Kidney tubule cell (primary cell): ENCODE measurements around the gene PLCL2.

Experiments
- DNase-seq: peaks from one replicate; pipeline ENCODE4 v3.0.0-alpha.2; 2018; ENCODE audit warnings: low spot score

PLCL2 gene

GRCh38 chr3:17044855-17045254, 160.1 kb downstream of the PLCL2 start:
- no peak for DNase-seq

DNA sequence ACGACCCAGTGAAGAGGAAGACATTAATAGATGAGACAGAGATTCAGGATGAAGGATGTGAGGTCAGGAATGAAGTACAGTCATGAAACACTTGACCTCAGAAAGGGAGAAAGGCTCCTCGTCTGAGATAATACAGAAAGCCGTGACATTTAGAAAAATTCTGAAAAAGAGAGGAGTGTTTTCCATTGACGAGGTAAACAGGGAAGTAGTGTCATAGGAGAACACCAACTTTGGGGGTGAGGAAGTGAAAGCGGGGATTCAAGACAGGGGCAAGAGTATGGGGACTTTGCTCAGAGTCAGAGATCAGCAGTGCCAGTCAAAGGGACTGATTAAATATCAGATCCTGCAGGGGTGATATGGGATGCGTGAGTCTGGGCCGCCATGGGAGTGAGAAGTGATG, 160.9 kb downstream of the PLCL2 start:
- DNase-seq, result no peak

- DNase-seq, result no peak
Measured at GRCh38 chr3:17046623-17047022, 161.9 kb downstream of the PLCL2 start.

GRCh38 chr3:17047162-17047561, 162.4 kb downstream of the PLCL2 start:
- no peak for DNase-seq

GRCh38 chr3:17047894-17048293, 163.1 kb downstream of the PLCL2 start:
- no peak for DNase-seq

DNA sequence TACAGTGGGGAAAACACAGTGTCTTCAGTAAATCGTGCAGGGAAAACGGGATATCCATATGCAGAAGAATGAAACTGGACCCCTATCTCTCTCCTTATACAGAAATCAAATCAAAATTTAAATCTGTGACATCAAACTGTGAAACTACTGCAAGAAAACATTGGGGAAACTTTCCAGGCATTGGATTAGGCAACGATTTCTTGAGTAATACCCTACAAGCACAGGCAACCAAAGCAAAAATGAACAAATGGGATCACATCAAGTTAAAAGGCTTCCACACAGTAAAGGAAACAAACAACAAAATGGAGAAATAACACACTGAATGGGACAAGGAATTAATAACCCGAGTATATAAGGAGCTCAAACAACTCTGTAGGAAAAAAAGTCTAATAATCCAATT, 165.3 kb downstream of the PLCL2 start:
- no peak for DNase-seq

DNA sequence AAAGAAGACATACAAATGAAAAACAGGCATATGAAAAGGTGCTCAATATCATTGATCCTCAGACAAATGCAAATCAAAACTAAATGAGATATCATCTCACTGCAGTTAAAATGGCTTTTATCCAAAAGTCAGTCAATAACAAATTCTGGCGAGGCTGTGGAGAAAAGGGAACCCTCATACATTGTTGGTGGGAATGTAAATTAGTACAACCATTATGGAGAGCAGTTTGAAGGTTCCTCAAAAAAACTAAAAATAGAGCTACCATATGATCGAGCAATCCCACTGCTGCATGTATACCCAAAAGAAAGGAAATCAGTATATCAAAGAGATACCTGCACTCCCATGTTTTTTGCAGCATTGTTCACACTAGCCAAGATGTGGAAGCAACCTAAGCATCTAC, 165.8 kb downstream of the PLCL2 start:
- no peak for DNase-seq

DNA sequence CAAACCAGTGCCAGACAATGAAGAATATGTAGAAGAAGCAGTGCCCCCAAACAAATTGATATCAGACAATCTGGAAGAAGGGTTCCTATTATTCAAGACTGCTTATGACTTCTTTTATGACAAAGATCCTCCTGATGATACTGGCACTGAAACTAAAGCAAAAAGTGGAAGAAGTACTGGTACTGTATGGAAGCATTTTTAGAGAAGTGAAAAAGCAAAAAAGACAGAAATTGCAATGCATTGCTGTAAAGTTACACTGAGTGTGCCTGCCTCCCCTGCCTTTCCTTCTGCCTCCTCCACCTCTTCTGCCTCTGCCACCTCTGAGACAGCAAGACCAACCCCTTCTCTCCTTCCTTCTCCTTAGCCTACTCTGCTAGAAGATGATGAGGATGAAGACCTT, 167.6 kb downstream of the PLCL2 start:
- no peak for DNase-seq

DNA sequence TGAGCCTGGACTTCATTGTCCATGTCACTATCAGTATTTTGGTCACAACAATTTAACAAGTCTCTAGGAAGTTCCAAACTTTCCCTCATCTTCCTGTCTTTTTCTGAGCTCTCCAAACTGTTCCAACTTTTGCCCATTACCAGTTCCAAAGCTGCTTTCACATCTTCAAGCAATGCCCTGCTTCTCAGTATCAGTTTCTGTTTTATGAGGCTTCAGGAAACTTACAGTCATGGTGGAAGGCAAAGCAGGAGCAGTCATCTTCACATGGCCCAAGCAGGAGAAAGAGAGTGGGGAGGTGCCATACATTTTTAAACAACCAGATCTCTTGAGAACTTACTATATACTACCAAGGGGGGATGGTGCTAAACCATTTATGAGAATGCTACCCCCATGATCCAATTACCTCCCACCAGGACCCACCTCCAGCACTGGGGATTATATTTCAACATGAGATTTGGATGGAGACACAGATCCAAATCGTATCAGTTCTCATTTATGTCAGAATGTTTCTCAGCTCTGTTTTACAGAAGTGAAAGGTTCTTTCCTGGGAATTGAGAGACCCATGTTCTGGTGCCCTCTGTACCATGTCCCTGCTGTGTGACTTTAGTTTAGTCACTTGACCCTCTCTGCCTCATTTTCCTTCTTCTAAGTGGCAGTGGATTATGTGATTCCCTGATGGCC, 169.7 kb downstream of the PLCL2 start:
- no peak for DNase-seq

DNA sequence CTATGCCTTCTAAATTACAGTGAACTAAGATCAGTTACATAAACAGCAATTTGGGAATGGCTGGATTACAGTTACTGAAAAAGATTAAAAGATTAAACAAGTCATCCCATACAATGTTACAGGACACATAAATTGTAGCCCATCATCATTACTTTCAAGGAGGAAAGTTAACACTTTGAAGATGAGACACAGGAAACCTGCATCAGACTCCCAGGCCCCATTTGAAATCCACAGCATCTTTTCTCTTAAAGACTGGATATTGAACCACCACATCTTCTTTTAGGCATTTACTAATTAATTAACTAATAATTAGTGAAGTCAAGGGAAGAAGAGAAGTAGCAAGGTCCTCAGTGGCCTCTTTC, 170.2 kb downstream of the PLCL2 start:
- no peak for DNase-seq

- DNase-seq, result no peak
Measured at GRCh38 chr3:17055374-17056276, 170.9 kb downstream of the PLCL2 start.

GRCh38 chr3:17057321-17057720, 172.6 kb downstream of the PLCL2 start:
- peak; percentile 3 for DNase-seq

GRCh38 chr3:17059989-17060550, 175.3 kb downstream of the PLCL2 start:
- DNase-seq, result no peak

GRCh38 chr3:17061005-17061404, 176.2 kb downstream of the PLCL2 start:
- DNase-seq, result no peak

- no peak for DNase-seq
Measured at GRCh38 chr3:17062736-17063135, 178.0 kb downstream of the PLCL2 start.

GRCh38 chr3:17063596-17063995, 178.8 kb downstream of the PLCL2 start:
- no peak for DNase-seq

DNA sequence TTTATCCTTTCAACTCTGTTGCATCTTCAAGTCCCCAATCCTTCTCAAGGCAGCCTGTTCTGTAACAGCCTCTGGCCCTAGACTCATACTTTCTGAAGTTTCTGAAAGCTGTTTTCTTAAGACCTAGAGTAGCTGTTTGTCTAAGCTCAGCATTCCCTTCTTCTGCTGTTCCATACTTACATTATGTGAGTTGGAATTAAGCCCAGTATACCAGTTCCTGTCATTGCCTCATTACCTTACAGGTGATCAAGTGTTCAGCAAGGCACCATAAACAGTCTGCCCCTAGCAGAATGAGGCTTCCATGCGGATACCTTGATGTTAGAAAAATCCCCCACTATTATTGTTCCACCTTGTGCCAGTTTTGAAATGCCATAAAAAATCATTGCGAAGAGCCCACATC, 180.6 kb downstream of the PLCL2 start:
- no peak for DNase-seq

GRCh38 chr3:17065881-17066280, 181.1 kb downstream of the PLCL2 start:
- no peak for DNase-seq

DNA sequence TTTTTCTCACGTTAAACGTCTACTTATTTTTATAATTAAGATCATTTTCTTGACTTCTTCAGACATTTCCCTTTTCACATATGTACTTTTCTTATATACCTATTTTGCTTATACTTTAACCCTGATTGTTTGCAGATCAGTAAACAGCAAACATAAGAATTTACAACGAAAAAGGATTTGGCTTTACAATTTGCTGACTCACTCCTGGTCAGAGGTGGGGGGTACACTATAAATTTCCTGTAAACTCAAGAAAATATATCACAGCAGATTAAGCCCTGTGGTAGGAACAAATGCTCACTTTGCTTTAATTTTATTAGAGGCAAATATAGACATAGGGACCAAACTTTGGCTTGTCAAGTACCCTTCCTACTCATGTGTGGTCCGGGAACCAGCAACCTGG, 185.0 kb downstream of the PLCL2 start:
- no peak for DNase-seq

DNA sequence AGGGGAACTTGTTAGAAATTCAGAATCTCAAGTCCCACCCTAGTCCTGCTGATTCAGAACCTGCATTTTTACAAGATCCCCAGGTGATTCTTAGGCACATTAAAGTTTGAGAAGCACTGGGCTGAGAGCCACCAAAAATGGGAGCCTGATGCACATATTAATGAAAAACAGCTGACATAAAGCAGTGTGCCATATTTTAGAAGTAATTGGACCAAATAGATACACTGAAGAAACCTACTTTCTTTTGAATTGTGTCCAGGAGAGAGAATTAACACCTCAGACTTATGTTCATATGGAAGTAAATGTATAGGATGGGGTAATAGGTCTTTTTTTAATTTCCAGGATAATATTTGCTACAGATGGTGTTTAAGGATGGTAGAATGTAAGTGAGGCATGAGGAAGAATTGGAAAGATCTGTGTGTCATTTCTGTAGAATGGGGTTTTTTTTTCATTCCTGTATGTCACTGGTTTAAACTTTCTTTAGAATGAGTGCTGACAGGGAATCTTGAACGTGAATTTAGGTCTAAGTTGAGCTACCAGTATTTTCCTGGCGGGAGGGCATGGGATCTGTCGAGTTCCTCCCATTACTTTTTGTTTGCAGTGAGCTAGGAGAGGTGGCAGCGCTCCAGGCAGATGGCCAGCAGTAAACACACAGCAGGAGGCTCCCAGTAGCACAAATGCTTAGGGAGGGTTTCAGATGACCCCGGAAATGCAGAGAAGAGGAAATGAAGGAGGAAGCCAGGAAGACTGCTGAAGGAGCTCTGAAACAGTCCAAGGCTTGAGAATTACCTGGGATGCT, 185.6 kb downstream of the PLCL2 start:
- DNase-seq, result no peak

DNA sequence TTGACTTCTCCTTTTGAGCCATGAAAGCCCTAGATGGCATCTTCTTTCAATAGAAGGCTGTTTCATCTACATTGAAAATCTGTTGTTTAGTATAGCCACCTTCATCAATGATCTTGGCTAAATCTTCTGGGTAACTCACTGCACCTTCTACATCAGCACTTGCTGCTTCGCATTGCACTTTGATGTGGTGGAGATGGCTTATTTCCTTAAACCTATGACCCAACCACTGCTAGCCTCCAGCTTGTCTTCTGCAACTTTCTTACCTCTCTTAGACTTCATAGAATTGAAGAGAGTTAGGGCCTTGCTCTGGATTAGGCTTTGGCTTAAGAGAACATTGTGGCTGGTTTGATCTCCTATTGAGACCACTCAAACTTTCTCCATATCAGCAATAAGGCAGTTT, 189.8 kb downstream of the PLCL2 start:
- DNase-seq, result no peak

DNA sequence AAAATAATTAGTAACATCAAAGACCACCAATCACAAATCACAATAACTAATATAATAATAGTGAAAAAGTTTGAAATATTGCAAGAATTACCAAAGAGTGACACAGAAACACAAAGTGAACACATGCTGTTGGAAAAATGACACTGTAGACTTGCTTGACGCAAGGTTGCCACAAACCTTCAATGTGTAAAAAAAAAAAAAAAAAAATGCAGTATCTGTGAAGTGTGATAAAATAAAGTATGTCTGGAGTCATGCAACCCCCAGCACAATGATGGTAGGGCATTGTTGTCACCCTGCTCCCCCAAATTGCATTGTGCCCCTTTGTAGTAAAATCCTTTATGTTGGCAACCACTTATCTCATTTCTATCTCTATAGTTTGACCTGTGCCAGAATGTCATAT, 190.6 kb downstream of the PLCL2 start:
- DNase-seq, result no peak

DNA sequence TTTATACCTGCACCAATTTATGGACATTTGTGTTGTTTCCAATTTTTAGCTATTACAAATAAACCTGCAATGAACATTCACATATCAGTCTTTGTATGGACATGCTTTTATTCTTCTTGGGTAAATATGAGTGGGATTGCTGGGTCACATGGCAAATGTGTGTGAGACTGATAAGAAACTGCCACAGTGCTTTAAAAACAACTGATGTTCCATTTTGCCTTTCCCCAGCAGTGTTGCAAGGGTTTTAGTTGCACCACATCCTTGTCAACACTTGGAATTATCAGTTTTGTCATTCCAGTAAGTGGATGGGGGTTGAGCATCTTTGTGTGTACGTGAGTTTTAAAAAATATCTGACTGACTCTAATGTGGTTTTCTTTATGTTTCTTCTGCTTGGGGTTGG, 191.2 kb downstream of the PLCL2 start:
- no peak for DNase-seq
